Neural cell (in vitro differentiated cells): Measurements from ENCODE around the gene GIPC1.

Experiments used
- EP300 ChIP-seq: fragments of 450-650 bp; conservative IDR thresholded peaks from 2 replicates; pipeline ENCODE4 v1.6.1; 2014; ENCODE audit warnings: antibody characterized with exemption, mild to moderate bottlenecking, moderate library complexity; ENCODE audit not compliant: poor library complexity, severe bottlenecking
- EZH2 ChIP-seq: fragments of 200-600, 300-800 bp; shearing (Covaris generic), sonication (generic); IDR thresholded peaks from 2 replicates; pipeline ENCODE4 v1.6.1; 2014; ENCODE audit warnings: antibody characterized with exemption, low read length, borderline replicate concordance, mild to moderate bottlenecking; ENCODE audit not compliant: insufficient read depth, poor library complexity, severe bottlenecking
- POLR2AphosphoS5 ChIP-seq: IDR thresholded peaks from 2 replicates; pipeline ENCODE4 v1.6.1; 2012
- TF ChIP-seq, protein P1 (sequence below): fragments of 450-650 bp; IDR thresholded peaks from 2 replicates; pipeline ENCODE4 v1.5.1; 2014; ENCODE audit warnings: antibody characterized with exemption, mild to moderate bottlenecking, moderate library complexity; ENCODE audit not compliant: poor library complexity, severe bottlenecking

DNA sequence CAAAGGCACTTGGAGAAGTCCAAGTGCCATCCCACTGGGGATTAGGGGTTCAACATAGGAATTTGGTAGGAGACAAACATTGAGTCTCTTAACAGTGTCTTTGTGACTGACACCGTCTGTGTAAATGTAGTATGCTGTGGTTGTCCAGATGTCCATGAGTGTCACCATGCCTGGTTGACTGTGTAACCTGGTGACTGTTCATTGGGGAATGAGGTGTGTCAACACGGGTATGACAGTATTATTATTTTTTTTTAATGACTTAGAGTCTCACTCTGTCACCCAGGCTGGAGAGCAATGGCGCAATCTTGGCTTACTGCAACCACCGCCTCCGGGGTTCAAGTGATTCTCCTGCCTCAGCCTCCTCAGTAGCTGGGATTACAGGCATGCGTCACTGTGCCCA lies 46.6 kb downstream of the GIPC1 start:
- TF ChIP-seq EP300: no peak
- TF ChIP-seq POLR2AphosphoS5: no peak
- TF ChIP-seq, protein P1, sequence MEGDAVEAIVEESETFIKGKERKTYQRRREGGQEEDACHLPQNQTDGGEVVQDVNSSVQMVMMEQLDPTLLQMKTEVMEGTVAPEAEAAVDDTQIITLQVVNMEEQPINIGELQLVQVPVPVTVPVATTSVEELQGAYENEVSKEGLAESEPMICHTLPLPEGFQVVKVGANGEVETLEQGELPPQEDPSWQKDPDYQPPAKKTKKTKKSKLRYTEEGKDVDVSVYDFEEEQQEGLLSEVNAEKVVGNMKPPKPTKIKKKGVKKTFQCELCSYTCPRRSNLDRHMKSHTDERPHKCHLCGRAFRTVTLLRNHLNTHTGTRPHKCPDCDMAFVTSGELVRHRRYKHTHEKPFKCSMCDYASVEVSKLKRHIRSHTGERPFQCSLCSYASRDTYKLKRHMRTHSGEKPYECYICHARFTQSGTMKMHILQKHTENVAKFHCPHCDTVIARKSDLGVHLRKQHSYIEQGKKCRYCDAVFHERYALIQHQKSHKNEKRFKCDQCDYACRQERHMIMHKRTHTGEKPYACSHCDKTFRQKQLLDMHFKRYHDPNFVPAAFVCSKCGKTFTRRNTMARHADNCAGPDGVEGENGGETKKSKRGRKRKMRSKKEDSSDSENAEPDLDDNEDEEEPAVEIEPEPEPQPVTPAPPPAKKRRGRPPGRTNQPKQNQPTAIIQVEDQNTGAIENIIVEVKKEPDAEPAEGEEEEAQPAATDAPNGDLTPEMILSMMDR: no peak
- no peak for TF ChIP-seq EZH2
